ENCODE results near the gene C12orf42.

C12orf42 gene

GRCh38 chr12:103303484-103303883 is 192.3 kb downstream of the C12orf42 start:
- TF ChIP-seq TAF1 (IDR thresholded peaks at IDR 0.05; ENCODE audit: borderline replicate concordance, insufficient read depth, low read length) = no peak
- TF ChIP-seq FOXP2 (optimal IDR thresholded peaks at IDR 0.05; ENCODE audit: borderline replicate concordance, extremely low read depth, extremely low read length, insufficient read depth) = no peak

GRCh38 chr12:103301642-103302591 is 193.9 kb downstream of the C12orf42 start:
- no peak for TF ChIP-seq FOXP2 (optimal IDR thresholded peaks at IDR 0.05; ENCODE audit: borderline replicate concordance, extremely low read depth, extremely low read length, insufficient read depth)
- TF ChIP-seq SIN3A (IDR thresholded peaks at IDR 0.05; ENCODE audit: borderline replicate concordance, insufficient read depth, low read length) = no peak
- no peak for TF ChIP-seq TAF1 (IDR thresholded peaks at IDR 0.05; ENCODE audit: borderline replicate concordance, insufficient read depth, low read length)
- no peak for TF ChIP-seq POLR2AphosphoS5 (IDR thresholded peaks at IDR 0.05; ENCODE audit: low read depth, low read length)
- no peak for TF ChIP-seq REST (IDR thresholded peaks at IDR 0.05; ENCODE audit: insufficient read depth in 1 of 2, low read depth in 2 of 2, low read length in 2 of 2)

GRCh38 chr12:103288016-103288415 is 207.8 kb downstream of the C12orf42 start:
- TF ChIP-seq SIN3A (IDR thresholded peaks at IDR 0.05; ENCODE audit: borderline replicate concordance, insufficient read depth, low read length) (no peak), TAF1 (IDR thresholded peaks at IDR 0.05; ENCODE audit: borderline replicate concordance, insufficient read depth, low read length) (no peak), FOXP2 (optimal IDR thresholded peaks at IDR 0.05; ENCODE audit: borderline replicate concordance, extremely low read depth, extremely low read length, insufficient read depth) (no peak), POLR2AphosphoS5 (IDR thresholded peaks at IDR 0.05; ENCODE audit: low read depth, low read length) (no peak), REST (IDR thresholded peaks at IDR 0.05; ENCODE audit: insufficient read depth in 1 of 2, low read depth in 2 of 2, low read length in 2 of 2) (no peak)

GRCh38 chr12:103282124-103282523 is 213.6 kb downstream of the C12orf42 start:
- TF ChIP-seq POLR2AphosphoS5 (IDR thresholded peaks at IDR 0.05; ENCODE audit: low read depth, low read length) = no peak
- no peak for TF ChIP-seq SIN3A (IDR thresholded peaks at IDR 0.05; ENCODE audit: borderline replicate concordance, insufficient read depth, low read length)
- no peak for TF ChIP-seq TAF1 (IDR thresholded peaks at IDR 0.05; ENCODE audit: borderline replicate concordance, insufficient read depth, low read length)
- no peak for TF ChIP-seq REST (IDR thresholded peaks at IDR 0.05; ENCODE audit: insufficient read depth in 1 of 2, low read depth in 2 of 2, low read length in 2 of 2)
- no peak for TF ChIP-seq FOXP2 (optimal IDR thresholded peaks at IDR 0.05; ENCODE audit: borderline replicate concordance, extremely low read depth, extremely low read length, insufficient read depth)

- no peak for TF ChIP-seq REST (IDR thresholded peaks at IDR 0.05; ENCODE audit: insufficient read depth in 1 of 2, low read depth in 2 of 2, low read length in 2 of 2)
Measured at GRCh38 chr12:103279444-103279843, 216.3 kb downstream of the C12orf42 start.
